Neural cell (in vitro differentiated cells): Measurements from ENCODE around the gene PRCC. TPM values are rescaled to one million over a fixed set of nuclear protein-coding genes. Genes with fewer than 3 reads are reported as not detected.

Experiments used
- H2AFZ ChIP-seq: fragments of 200-600, 300-800 bp; sonication (generic), shearing (Covaris generic); 2 replicates; pipeline ENCODE4 v1.6.0; 2014; ENCODE audit warnings: low read depth, mild to moderate bottlenecking, antibody characterized with exemption, low read length, moderate library complexity
- H3F3A ChIP-seq: fragments of 200-600 bp; shearing (Covaris generic); 2 replicates; pipeline ENCODE4 v1.6.1; 2016; ENCODE audit warnings: mild to moderate bottlenecking, moderate library complexity, mixed read lengths, antibody characterized with exemption, low read length; ENCODE audit not compliant: insufficient read depth, poor library complexity, severe bottlenecking
- H3K27ac ChIP-seq: fragments of 200-600, 300-800 bp; sonication (generic), shearing (Covaris generic); 2 replicates; pipeline ENCODE4 v1.5.1; 2014; ENCODE audit warnings: mild to moderate bottlenecking, low read length, moderate library complexity
- H3K27me3 ChIP-seq: fragments of 300-800, 200-600 bp; sonication (generic), shearing (Covaris generic); 2 replicates; pipeline ENCODE4 v1.6.0; 2014; ENCODE audit warnings: mild to moderate bottlenecking, low read depth, low read length, moderate library complexity; ENCODE audit not compliant: insufficient read depth
- H3K36me3 ChIP-seq: fragments of 300-800, 200-600 bp; sonication (generic), shearing (Covaris generic); 2 replicates; pipeline ENCODE4 v1.5.1; 2014; ENCODE audit warnings: mild to moderate bottlenecking, antibody characterized with exemption, low read length, moderate library complexity; ENCODE audit not compliant: insufficient read depth
- H3K4me2 ChIP-seq: fragments of 300-800, 200-600 bp; sonication (generic), shearing (Covaris generic); 2 replicates; pipeline ENCODE4 v1.6.0; 2014; ENCODE audit warnings: mild to moderate bottlenecking, low read length
- H3K4me3 ChIP-seq: fragments of 300-800, 200-600 bp; sonication (generic), shearing (Covaris generic); 2 replicates; pipeline ENCODE4 v1.5.1; 2014; ENCODE audit warnings: mild to moderate bottlenecking, low read length, moderate library complexity
- H3K79me2 ChIP-seq: fragments of 200-600 bp; shearing (Covaris generic); replicated peaks from 2 replicates; pipeline ENCODE4 v1.6.0; 2014; ENCODE audit warnings: mild to moderate bottlenecking, low read length, moderate library complexity; ENCODE audit not compliant: insufficient read depth
- H3K9ac ChIP-seq: fragments of 300-800, 200-600 bp; sonication (generic), shearing (Covaris generic); 2 replicates; pipeline ENCODE4 v1.6.1; 2016; ENCODE audit warnings: mild to moderate bottlenecking, low read length, mixed read lengths
- H3K9me2 ChIP-seq: fragments of 200-600 bp; shearing (Covaris generic); 2 replicates; pipeline ENCODE4 v1.6.1; 2016; ENCODE audit warnings: mild to moderate bottlenecking, low read length, mixed read lengths; ENCODE audit not compliant: insufficient read depth
- H3K9me3 ChIP-seq: fragments of 200-600, 300-800 bp; sonication (generic), shearing (Covaris generic); 2 replicates; pipeline ENCODE4 v1.6.1; 2016; ENCODE audit warnings: mild to moderate bottlenecking, mixed run types, low read length, moderate library complexity, mixed read lengths
- H4K20me1 ChIP-seq: fragments of 200-600 bp; shearing (Covaris generic); 2 replicates; pipeline ENCODE4 v1.6.1; 2016; ENCODE audit warnings: mild to moderate bottlenecking, mixed run types; ENCODE audit not compliant: insufficient read depth
- EP300 ChIP-seq: fragments of 450-650 bp; conservative IDR thresholded peaks from 2 replicates; pipeline ENCODE4 v1.6.1; 2014; ENCODE audit warnings: antibody characterized with exemption, mild to moderate bottlenecking, moderate library complexity; ENCODE audit not compliant: poor library complexity, severe bottlenecking
- EZH2 ChIP-seq: fragments of 200-600, 300-800 bp; shearing (Covaris generic), sonication (generic); IDR thresholded peaks from 2 replicates; pipeline ENCODE4 v1.6.1; 2014; ENCODE audit warnings: antibody characterized with exemption, low read length, borderline replicate concordance, mild to moderate bottlenecking; ENCODE audit not compliant: insufficient read depth, poor library complexity, severe bottlenecking
- MXI1 ChIP-seq: fragments of 450-650 bp; conservative IDR thresholded peaks from 2 replicates; pipeline ENCODE4 v1.6.1; 2014; ENCODE audit warnings: antibody characterized with exemption, mild to moderate bottlenecking; ENCODE audit not compliant: poor library complexity, severe bottlenecking
- POLR2AphosphoS5 ChIP-seq: IDR thresholded peaks from 2 replicates; pipeline ENCODE4 v1.6.1; 2012
- RAD21 ChIP-seq: fragments of 450-650 bp; conservative IDR thresholded peaks from 2 replicates; pipeline ENCODE4 v1.6.1; 2014; ENCODE audit warnings: antibody characterized with exemption, mild to moderate bottlenecking, moderate library complexity
- SMC3 ChIP-seq: fragments of 450-650 bp; conservative IDR thresholded peaks from 2 replicates; pipeline ENCODE4 v1.6.1; 2014; ENCODE audit warnings: antibody characterized with exemption, mild to moderate bottlenecking, moderate library complexity; ENCODE audit not compliant: poor library complexity
- TAF1 ChIP-seq: IDR thresholded peaks from 2 replicates; pipeline ENCODE4 v1.6.1; 2012; ENCODE audit warnings: low read depth
- polyA plus RNA-seq: library from polyadenylated mRNA; depleted of rRNA; stranded (reverse); fragments of >200 nt; gene quantifications from 2 replicates; pipeline ENCODE4 v1.2.3, GENCODE V29; 2014
- TF ChIP-seq, protein P1 (sequence below): IDR thresholded peaks from 2 replicates; pipeline ENCODE4 v1.6.1; 2012; ENCODE audit warnings: borderline replicate concordance
- TF ChIP-seq, protein P2 (sequence below): fragments of 450-650 bp; IDR thresholded peaks from 2 replicates; pipeline ENCODE4 v1.5.1; 2014; ENCODE audit warnings: antibody characterized with exemption, mild to moderate bottlenecking, moderate library complexity; ENCODE audit not compliant: poor library complexity, severe bottlenecking

Gene PRCC
- polyA plus RNA-seq, 1 donor from 2014 or later = 17.5 TPM

DNA sequence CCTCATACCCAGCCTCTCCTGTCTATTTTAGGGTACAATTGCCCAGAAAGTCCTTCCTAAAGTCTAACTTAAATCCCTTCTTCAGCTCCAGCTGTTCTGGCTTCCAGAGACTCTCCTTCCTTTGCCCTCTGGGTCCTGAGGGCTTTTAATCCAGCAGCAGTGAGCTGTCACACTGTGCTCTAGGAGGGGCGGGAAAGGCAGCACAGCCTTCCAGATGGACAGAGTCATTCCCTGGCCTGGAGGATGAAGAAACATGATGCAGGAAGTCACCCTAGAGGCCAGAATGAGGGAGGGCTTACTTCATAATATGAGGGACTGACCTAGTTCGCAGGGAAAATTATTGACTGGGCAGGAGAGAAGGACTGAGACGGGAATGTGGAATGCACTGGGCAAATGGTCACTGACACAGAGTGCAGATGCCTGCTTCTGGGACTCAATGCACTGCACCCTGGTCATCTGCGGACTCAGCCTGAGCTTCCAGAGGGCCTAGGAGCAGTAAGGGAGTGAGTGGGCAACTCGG lies 48.0 kb downstream of the PRCC start:
- H3K79me2 ChIP-seq = no peaks in the 10 kb centered on the region
- no peak overlapping the region for H3K4me2 ChIP-seq
- no peaks in the 10 kb centered on the region for H3K9me3 ChIP-seq
- H3K9me2 ChIP-seq = no peaks in the 10 kb centered on the region
- H3K9ac ChIP-seq = no peak overlapping the region
- no peaks in the 10 kb centered on the region for H3F3A ChIP-seq
- no peak overlapping the region for H3K4me3 ChIP-seq
- no peak for TF ChIP-seq RAD21
- TF ChIP-seq TAF1 = no peak
- TF ChIP-seq, protein P1, sequence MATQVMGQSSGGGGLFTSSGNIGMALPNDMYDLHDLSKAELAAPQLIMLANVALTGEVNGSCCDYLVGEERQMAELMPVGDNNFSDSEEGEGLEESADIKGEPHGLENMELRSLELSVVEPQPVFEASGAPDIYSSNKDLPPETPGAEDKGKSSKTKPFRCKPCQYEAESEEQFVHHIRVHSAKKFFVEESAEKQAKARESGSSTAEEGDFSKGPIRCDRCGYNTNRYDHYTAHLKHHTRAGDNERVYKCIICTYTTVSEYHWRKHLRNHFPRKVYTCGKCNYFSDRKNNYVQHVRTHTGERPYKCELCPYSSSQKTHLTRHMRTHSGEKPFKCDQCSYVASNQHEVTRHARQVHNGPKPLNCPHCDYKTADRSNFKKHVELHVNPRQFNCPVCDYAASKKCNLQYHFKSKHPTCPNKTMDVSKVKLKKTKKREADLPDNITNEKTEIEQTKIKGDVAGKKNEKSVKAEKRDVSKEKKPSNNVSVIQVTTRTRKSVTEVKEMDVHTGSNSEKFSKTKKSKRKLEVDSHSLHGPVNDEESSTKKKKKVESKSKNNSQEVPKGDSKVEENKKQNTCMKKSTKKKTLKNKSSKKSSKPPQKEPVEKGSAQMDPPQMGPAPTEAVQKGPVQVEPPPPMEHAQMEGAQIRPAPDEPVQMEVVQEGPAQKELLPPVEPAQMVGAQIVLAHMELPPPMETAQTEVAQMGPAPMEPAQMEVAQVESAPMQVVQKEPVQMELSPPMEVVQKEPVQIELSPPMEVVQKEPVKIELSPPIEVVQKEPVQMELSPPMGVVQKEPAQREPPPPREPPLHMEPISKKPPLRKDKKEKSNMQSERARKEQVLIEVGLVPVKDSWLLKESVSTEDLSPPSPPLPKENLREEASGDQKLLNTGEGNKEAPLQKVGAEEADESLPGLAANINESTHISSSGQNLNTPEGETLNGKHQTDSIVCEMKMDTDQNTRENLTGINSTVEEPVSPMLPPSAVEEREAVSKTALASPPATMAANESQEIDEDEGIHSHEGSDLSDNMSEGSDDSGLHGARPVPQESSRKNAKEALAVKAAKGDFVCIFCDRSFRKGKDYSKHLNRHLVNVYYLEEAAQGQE = no peak
- TF ChIP-seq SMC3 = no peak
- TF ChIP-seq, protein P2, sequence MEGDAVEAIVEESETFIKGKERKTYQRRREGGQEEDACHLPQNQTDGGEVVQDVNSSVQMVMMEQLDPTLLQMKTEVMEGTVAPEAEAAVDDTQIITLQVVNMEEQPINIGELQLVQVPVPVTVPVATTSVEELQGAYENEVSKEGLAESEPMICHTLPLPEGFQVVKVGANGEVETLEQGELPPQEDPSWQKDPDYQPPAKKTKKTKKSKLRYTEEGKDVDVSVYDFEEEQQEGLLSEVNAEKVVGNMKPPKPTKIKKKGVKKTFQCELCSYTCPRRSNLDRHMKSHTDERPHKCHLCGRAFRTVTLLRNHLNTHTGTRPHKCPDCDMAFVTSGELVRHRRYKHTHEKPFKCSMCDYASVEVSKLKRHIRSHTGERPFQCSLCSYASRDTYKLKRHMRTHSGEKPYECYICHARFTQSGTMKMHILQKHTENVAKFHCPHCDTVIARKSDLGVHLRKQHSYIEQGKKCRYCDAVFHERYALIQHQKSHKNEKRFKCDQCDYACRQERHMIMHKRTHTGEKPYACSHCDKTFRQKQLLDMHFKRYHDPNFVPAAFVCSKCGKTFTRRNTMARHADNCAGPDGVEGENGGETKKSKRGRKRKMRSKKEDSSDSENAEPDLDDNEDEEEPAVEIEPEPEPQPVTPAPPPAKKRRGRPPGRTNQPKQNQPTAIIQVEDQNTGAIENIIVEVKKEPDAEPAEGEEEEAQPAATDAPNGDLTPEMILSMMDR = no peak
- no peak for TF ChIP-seq MXI1
- no peak for TF ChIP-seq EZH2
- no peak for TF ChIP-seq POLR2AphosphoS5
- no peak for TF ChIP-seq EP300
- peaks cover 13% of the 10 kb centered on the region for H3K27me3 ChIP-seq
- no peak overlapping the region for H2AFZ ChIP-seq
- no peaks in the 10 kb centered on the region for H4K20me1 ChIP-seq
- no peak overlapping the region for H3K27ac ChIP-seq
- no peaks in the 10 kb centered on the region for H3K36me3 ChIP-seq

DNA sequence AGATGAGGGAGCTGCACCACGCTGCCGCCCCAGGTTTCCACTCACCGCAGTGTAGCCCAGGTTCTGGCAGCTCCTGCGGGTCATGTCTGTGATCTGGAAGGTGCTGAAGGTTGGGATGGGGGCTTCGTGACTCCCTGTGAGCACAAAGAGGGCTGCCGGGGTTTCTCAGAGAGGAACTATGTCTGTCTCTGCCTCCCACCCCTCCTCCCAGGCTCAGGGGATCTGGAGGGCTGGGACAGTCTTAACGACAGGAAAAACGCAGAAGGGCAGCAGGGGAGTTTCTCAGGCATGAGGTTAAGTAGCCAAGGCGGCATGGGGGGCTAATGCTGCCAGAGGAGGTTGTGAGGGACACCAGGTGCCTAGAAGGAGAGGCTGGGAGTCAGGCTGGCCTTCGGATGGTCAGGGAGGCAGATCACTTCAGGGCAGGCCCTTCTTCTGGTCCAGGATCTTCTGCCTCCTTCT lies 48.7 kb downstream of the PRCC start:
- H3K9ac ChIP-seq = no peak overlapping the region
- H3K27ac ChIP-seq = no peak overlapping the region
- H3K4me3 ChIP-seq = no peak overlapping the region
- H3K36me3 ChIP-seq = no peaks in the 10 kb centered on the region
- peaks cover 13% of the 10 kb centered on the region for H3K27me3 ChIP-seq
- no peaks in the 10 kb centered on the region for H3K9me3 ChIP-seq
- no peaks in the 10 kb centered on the region for H4K20me1 ChIP-seq
- no peak overlapping the region for H3K4me2 ChIP-seq
- no peaks in the 10 kb centered on the region for H3F3A ChIP-seq
- no peaks in the 10 kb centered on the region for H3K9me2 ChIP-seq
- TF ChIP-seq POLR2AphosphoS5 (no peak), EZH2 (no peak), MXI1 (no peak), EP300 (no peak), TAF1 (no peak)
- TF ChIP-seq, protein P2 = no peak
- H3K79me2 ChIP-seq = no peaks in the 10 kb centered on the region
- no peak overlapping the region for H2AFZ ChIP-seq
